ENCODE results near the gene FSCN2.
A peak's percentile ranks its signal among the peaks of the same experiment; 100 is the strongest.

The FSCN2 gene

DNA sequence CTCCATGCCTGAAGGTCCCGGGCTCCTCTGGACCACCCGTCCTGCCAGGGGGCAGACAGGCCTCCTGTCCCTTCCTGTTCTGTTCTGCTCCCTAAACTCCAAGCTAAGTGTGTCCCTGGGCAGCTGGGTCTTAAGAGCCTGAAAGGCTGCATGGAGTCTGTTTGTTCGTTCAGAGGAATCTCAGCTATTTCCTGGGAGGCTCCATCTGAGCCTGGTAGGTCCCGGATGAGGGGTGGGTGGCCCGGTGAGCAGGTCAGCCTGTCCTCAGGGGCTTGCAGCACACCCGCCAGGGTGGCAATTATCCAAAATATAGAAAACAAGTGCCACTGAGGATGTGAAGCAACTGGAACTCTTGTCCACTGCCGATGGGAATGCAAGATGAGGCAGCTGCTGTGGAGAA lies 28.1 kb upstream of the FSCN2 start:
- TF ChIP-seq, protein P1, sequence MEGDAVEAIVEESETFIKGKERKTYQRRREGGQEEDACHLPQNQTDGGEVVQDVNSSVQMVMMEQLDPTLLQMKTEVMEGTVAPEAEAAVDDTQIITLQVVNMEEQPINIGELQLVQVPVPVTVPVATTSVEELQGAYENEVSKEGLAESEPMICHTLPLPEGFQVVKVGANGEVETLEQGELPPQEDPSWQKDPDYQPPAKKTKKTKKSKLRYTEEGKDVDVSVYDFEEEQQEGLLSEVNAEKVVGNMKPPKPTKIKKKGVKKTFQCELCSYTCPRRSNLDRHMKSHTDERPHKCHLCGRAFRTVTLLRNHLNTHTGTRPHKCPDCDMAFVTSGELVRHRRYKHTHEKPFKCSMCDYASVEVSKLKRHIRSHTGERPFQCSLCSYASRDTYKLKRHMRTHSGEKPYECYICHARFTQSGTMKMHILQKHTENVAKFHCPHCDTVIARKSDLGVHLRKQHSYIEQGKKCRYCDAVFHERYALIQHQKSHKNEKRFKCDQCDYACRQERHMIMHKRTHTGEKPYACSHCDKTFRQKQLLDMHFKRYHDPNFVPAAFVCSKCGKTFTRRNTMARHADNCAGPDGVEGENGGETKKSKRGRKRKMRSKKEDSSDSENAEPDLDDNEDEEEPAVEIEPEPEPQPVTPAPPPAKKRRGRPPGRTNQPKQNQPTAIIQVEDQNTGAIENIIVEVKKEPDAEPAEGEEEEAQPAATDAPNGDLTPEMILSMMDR (IDR thresholded peaks at IDR 0.05; ENCODE audit: insufficient read depth, low read depth, low read length, missing control alignments) = no peak
- DNase-seq (ENCODE audit: low read depth) = no peak
- H3K4me3 ChIP-seq (ENCODE audit: low read depth, low read length) = no peak overlapping the region

DNA sequence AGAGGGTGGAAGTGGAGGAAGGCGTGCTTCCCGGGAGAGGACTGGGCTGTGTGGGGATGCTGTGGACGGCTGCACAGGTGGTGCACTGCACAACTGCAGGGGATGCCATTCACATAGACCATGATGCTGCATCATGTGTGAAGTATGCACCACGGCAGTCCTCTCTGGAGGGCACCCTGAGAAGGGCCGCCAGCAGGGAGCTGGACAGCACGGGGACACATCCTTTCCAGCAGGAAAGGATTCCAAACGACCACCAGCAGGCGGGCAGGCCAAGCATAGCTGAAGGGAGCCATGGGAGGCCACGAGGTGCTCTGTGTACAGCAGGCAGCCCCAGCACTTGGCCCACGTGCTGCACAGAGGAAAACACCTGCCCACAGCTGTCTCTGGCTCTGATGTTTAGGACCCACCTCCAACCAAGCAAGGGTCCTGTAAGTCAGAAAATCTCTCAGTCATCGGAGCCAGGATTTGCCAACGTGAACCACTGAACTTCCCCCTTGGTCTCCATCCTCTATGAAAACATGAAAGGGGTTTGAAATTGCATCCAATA lies 25.6 kb upstream of the FSCN2 start:
- TF ChIP-seq, protein P1 (IDR thresholded peaks at IDR 0.05; ENCODE audit: insufficient read depth, low read depth, low read length, missing control alignments) = no peak
- DNase-seq (ENCODE audit: low read depth) = no peak
- H3K4me3 ChIP-seq (ENCODE audit: low read depth, low read length) = no peak overlapping the region

DNA sequence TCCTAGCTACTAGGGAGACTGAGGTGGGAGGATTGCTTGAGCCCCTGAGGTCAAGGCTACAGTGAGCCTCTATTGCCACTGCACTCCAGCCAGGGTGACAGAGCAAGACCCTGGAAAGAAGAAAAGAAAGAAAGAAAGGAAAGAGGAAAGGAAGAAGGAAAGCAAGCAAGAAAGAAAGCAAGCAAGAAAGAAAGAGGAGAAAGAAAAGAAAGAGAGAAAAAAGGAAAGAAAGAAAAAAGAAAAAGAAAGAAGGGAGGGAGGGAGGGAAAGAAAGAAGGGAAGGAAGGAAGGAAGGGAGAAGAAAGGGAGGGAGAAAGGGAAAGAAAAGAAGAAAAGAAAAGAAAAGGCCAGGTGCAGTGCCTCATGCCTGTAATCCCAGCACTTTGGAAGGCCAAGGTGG lies 24.6 kb upstream of the FSCN2 start:
- TF ChIP-seq, protein P1 (IDR thresholded peaks at IDR 0.05; ENCODE audit: insufficient read depth, low read depth, low read length, missing control alignments) = no peak
- H3K4me3 ChIP-seq (ENCODE audit: low read depth, low read length) = no peak overlapping the region
- DNase-seq (ENCODE audit: low read depth) = no peak

DNA sequence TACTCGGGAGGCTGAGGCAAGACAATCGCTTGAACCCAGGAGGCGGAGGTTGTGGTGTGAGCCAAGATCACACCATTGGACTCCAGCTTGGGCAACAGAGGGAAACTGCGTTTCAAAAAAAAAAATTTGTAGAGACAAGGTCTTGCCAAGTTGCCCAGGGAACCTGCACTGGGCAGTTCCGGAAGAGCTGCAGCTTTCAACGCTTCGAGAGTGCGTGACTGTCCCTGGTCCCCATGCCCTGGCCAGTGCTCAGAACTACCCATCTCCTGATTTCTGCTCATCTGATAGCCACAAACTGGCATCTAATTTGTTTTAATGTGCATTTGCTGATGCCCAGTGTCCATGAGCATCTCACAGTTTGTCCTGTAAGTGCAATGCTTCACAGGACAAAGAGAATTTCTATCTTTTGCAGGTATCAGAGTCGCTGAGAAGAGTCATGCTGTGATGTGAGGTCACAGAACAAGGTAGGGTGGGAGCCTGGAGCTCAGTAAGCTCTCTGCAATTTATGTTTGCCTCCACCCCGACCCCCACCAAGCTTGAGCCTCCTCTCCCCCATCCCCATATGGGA lies 19.5 kb upstream of the FSCN2 start:
- TF ChIP-seq, protein P1 (IDR thresholded peaks at IDR 0.05; ENCODE audit: insufficient read depth, low read depth, low read length, missing control alignments) = no peak
- DNase-seq (ENCODE audit: low read depth) = peak; percentile 82
- peak overlapping the region; percentile 89; the same call in 1 of the 2 replicates for H3K4me3 ChIP-seq (ENCODE audit: low read depth, low read length)

DNA sequence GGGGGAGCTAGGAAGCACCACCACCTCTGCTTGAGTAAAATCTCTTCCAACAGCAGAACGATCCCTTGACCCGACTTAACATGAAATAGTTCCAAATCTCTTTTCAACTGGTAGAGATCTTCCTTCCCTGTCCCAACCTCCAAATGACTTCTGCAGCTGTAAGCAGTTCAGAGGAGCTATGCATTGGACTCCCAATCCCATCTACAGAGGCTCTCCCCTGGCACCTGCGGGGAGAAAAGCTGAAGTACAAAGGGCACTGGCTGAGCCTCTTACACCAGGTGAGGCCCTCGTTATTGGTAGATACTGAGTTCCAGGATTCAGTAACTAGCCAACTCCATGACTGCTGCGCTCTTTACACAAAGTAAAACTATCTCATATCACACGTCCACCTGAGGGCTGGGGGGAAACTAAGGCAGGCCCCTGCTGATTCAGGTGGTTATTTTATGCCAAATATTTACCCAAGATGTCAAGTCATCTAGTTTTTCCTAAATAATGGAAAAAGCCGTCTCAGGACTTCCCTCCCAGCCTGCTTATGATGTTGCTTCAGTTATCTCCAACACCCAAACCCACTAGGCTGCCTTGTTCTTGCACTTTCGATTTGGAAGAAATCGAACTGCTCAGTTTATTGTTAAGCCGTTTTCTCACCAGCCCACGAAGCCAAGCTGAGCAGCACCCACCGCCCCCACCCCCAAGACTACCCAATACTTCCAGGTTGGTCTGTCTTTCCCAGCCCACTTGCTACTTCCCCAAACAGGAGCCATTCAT lies 18.8 kb upstream of the FSCN2 start:
- peak overlapping the region; percentile 89 for H3K4me3 ChIP-seq (ENCODE audit: low read depth, low read length)
- DNase-seq (ENCODE audit: low read depth) = peak; percentile 78
- TF ChIP-seq, protein P1 (IDR thresholded peaks at IDR 0.05; ENCODE audit: insufficient read depth, low read depth, low read length, missing control alignments) = no peak

DNA sequence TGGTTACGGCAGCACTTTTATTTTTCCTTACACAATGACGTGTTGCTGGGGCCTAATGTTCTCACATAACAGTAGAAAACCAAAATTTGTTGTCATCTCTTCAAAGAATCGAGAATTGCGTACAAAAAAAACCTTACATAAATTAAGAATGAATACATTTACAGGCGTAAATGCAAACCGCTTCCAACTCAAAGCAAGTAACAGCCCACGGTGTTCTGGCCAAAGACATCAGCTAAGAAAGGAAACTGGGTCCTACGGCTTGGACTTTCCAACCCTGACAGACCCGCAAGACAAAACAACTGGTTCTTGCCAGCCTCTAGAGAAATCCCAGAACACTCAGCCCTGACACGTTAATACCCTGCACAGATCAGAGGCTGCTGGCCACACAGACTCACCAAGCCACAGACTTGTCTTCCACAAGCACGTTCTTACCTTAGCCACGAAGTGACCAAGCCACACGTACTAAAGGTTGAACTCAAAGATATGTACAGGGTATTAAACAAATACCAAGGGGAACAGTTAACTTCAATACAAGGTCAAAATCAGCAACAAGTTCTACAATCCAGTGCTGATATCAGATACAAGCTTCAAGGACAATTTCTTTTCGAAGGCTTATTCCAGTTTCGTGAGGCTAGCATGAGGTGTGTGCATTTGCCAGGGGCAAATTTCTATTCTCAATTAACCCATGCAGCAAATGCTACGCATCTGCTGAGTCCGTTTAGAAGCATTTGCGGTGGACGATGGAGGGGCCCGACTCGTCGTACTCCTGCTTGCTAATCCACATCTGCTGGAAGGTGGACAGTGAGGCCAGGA lies 18.0 kb upstream of the FSCN2 start:
- peak; percentile 45 for DNase-seq (ENCODE audit: low read depth)
- TF ChIP-seq, protein P1 (IDR thresholded peaks at IDR 0.05; ENCODE audit: insufficient read depth, low read depth, low read length, missing control alignments) = no peak
- peak overlapping the region; percentile 89 for H3K4me3 ChIP-seq (ENCODE audit: low read depth, low read length)

Data from GM12865 (cell line).